HG03520 (cell line): ENCODE measurements around the gene DOCK3.
"Not testable (repeated sequence)": the region's sequence is repeated elsewhere in the genome, so short reads cannot be mapped to it uniquely, and the experiment has no call there.

Source experiments
- ATAC-seq: cut with Tn5 transposase; IDR thresholded peaks from one replicate; pipeline ENCODE4 v1.9.1; 2021; ENCODE audit warnings: mild to moderate bottlenecking, moderate library complexity; ENCODE audit not compliant: unreplicated experiment

DOCK3 gene

DNA sequence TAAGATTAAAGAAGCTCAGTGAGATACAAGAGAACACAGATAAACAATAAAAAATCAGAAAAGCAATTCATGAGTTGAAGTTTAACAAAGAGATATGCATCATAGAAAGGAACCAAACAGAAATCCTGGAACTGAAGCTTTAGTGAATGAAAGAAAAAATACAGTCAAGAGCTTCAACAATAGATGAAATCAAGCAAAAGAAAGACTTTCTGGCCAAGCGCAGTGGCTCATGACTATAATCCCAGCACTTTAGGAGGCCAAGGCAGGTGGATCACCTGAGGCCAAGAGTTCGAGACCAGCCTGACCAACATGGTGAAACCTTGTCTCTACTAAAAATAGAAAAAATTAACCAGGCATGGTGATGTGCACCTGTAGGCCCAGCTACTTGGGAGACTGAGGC lies 408.8 kb downstream of the DOCK3 start:
- no peak for ATAC-seq

DNA sequence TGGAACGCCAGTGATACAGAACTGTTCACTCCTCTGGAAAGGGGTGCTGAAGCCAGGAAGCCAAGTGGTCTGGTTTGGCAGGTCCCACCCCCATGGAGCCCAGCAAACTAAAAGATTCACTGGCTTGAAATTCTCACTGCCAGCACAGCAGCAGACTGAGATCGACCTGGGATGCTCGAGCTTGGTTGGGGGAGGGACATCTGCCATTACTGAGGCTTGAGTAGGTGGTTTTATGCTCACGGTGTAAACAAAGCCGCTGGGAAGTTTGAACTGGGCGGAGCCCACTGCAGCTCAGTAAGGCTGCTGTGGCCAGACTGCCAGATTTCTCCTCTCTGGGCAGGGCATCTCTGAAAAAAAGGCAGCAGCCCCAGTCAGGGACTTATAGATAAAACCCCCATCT lies 417.4 kb downstream of the DOCK3 start:
- not testable (repeated sequence) for ATAC-seq

DNA sequence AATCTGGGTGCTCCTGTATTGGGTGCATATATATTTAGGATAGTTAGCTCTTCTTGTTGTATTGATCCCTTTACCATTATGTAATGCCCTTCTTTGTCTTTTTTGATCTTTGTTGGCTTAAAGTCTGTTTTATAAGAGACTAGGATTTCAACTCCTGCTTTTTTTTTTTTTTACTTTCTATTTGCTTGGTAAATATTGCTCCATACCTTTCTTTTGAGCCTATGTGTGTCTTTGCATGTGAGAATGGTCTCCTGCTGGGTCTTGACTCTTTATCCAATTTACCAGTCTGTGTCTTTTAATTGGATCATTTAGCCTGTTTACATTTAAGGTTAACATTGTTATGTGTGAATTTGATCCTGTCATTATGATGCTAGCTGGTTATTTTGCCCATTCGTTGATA lies 420.1 kb downstream of the DOCK3 start:
- ATAC-seq = not testable (repeated sequence)

DNA sequence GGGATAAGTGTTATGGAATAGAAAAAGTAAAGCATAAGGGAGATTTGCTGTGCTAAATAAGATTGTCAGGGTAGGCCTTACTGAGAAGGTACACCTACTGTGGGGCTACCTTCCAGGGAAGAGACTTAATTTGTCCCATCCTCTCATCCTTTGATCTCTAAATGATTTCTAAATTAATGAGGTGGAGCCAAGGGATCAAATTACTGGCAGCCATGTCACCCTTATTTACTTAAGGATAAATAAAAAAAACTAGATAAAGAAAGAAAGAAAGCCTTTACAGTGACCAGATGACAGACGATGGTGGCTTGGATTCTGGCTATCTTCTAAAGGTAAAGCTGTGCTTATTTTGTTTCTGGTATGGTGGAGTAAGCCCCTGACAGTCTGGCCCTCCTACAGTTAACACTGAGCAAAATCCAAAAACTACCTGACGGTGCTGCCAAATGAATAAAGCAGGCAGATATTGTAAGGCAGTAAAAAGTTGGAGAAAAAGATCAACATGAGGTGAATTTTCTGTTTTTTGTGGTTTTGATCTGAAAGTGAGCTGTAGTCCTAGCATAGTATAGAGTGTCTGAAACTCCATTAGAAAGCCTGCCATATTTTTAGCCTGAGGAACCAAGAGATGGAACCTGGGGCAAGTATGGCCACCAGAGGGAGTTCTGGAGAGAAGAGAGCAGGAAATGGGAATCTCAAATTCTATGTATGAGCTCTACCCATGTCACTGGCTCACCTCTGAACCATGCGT lies 425.2 kb downstream of the DOCK3 start:
- ATAC-seq = no peak

DNA sequence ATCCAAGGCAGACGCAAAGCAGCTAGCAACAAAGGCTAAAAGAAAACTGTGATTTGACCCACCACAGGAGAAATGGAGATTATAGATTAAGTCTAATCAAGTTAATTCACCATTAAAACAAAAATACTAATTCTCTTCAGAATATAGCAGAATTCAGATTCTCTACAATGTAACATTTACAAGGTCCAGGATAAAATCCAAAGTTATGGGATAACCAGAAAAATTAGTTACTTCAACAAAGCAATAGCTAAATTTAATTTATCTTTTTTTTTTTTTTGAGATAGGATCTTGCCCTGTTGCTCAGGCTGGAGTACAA lies 425.8 kb downstream of the DOCK3 start:
- ATAC-seq = no peak

DNA sequence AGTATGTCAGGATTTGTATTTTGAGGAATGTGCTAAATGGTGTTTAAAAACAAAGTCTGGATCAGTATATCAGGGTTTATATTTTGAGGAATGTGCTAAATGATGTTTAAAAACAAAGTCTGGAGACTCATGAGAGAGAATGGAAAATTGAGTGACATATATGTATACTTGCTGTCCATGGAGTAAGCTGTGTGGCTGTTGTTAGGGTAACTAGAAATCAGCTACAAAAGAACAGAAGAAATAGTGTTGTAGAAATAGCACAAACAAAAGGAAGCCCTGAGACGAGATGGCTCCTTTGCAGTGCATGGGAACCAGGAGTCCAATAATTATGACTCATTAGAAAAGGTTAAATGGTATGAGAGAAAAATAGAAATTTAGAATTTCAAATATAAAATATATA lies 427.7 kb downstream of the DOCK3 start:
- no peak for ATAC-seq

DNA sequence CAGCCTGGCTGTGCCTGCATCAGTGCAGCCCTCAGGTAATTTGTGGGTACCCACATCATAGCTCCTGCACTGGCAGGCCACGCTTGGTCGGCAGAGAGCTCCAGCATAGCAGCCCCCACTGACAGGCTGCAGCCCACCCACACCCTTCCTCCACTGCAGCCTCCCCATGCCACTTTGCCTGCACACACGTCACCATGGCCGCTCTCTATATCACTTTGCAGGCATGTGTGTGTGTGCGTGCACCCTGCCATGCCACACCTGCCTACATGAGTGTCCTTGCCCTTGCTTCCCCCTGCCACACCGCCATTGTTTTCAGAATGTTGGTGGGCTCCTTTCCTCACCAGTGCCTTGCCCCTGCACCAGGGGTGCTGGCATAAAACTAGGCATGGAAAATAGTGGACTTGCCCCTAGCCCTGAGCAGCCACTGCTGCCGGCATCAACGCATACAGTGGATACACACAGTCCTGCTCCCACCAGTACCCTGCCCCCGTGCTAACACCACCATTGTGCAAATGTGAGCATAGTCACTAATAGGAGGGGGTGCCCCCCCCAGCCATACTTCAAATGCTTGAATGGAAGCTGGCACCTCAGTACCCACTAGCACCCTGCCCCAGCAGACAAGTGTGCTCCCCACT lies 431.6 kb downstream of the DOCK3 start:
- no peak for ATAC-seq

DNA sequence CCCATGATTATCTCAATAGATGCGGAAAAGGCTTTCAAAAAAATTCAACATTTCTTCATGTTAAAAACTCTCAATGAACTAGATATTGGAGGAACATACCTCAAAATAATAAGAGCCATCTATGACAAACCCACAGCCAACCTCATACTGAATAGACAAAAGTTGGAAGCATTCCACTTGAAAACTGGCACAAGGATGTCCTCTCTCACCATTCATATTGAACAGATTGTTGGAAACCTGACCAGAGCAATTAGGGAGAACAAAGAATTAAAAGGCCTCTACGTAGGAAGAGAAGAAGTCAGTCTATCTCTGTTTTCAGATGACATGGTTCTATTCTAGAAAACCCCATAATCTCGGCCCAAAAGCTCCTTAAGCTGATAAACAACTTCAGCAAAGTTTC lies 435.9 kb downstream of the DOCK3 start:
- no peak for ATAC-seq

DNA sequence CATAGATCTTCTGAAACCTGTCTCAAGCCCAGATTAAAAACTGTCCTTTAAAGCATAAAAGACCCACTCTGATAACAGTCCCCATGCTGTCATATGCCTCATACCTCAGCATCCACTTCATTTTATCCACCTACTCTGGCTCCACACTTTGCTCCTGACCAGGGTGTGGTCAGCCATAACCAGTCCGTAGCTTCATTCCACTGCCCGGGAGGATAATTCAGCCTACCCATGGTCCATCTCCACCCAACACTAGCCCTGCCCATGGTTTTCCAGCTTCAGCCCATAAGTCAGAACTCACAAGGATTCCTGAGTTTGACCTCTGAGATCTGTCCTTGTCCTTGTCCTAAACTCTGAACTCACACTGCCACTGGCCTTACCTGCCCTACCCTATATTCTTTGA lies 448.2 kb downstream of the DOCK3 start:
- ATAC-seq = no peak

DNA sequence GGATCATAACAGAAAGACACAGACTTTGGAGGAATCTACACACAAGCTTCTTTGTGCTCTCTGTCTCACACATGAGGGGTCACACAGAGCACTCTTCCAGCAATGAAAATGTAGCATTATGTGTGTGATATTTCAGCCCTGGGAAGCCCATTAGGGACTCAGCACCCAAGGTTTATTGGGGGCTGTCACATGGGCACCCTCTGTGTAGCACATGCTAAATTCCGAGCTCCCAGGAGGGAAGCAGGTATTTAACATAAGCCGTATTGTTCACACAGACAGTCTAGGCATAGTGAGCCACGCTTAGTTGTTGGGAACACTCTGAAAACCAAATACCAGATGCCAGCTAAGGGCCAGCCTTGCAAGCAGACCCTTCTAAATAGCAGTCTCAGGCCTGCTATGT lies 448.8 kb downstream of the DOCK3 start:
- ATAC-seq = no peak

DNA sequence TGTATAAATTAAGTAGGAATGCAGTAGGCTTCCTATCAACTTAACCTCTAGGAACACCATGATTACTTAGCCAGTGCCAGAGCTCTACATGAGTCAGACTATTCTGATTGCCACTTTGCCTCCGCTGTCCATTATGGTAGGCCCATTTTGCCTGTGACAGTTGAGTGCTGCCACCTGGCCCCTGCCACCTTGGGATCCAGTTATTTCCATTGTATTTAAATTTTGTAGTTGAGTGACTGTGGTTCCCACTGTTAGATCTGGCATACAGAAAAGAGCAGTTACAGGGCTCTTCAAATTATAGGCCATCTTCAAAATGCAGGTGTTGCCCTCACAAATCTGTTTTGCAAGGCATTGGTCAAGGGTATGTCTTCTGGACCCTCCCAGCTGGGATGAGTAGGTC lies 456.9 kb downstream of the DOCK3 start:
- ATAC-seq = not testable (repeated sequence)

DNA sequence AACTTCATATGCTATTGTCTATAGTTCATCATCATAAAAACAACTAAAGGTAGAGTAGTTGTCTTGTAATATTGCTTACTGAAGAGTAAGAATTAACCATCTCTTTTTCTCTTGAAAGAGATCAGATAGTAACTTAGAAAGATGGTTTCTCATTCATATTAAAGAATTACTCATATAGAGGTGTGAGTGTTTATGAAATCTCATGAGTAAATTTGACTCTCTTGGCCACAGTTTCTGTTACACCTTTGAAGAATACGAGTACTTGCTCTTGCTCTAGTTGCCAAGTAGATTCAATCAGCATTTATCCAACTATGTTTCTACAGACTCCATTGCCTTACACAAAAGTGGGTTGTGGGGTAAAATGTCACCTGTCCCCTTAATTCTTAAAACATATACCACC lies 463.0 kb downstream of the DOCK3 start:
- ATAC-seq = no peak

DNA sequence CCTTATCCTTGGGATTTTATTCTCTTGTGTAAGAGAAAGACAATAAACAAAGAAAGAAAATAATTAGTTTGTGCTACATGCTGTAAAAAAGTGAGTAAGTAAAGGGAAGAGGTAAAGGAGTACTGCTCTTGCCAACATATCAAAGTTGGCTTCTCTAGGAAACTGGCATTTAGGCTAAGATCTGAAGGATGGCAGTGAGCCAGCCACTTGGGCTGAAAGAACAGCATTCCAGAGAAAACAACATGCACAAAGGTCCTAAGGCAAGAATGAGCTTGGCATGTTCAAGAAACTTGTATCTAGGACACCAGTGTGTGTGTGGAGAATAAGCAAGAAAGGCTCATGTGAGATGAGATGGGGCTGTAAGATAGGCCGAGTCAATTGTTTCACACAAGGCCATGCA lies 464.9 kb downstream of the DOCK3 start:
- no peak for ATAC-seq

DNA sequence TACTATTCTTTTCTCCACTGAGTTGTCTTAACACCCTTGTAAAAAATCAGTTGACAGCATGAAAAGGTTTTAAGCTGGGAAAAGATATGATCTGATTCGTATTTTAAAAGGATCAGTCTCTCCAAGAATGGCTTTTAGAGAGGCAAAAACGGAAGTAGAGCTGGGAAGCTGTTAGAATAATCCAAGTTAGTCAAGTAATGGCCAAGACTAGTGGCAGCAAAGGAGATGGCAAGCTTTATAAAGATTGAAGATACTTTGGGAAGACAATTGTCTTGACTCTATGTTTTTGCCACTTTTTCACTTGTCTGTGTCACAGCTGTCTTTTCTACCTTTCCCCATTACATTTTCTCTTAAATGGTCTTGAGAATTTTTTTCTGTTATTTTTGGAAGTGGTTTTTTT lies 466.8 kb downstream of the DOCK3 start:
- ATAC-seq = no peak

DNA sequence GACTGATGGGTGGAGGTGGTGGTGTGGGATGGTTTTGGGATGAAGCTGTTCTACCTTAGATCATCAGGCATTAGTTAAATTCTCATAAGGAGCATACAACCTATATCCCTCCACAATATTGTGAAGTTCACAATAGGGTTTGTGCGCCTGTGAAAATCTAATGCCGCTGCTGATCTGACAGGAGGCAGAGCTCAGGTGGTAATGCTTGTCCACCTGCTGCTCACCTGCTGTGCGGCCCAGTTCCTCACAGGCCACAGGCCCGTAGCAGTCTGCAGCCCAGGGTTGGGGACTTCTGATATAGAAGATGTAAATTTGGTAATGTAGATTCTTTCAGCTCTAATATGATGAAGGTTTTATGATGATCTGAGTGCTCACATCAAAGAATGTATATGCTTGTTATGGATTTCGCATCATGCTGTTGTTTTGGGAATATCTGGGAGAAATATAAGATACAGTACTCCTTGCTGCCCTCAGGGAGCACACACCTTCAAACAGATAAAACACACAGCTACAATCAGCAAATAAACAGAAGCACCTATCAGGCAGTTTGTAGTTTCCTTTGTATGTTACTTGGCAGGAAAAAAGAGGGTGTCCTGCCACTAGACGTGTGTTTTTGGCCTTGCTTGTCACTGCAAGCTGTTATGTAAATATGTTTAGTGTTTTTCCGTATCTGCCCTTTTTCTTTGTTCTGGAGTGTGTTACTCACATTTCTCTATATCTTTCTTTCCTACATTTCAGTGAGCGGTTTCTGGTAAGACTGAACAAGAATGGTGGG lies 471.3 kb downstream of the DOCK3 start:
- ATAC-seq = no peak

DNA sequence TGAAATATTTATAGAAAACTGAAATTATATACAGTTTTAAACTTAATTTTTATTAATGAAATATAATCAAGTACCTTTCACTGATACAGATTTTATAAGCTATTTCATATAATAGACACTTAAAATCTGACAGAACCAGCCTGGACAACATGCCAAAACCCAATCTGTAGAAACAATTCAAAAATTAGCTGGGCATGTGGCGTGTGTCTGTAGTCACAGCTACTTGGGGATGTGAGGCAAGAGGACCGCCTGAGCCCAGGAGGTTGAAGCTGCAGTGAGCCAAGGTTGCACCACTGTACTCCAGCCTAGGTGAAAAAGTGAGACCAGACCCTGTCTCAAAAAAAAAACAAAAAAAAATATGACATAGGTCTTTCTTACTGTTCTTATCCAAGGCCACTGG lies 472.1 kb downstream of the DOCK3 start:
- ATAC-seq = no peak

DNA sequence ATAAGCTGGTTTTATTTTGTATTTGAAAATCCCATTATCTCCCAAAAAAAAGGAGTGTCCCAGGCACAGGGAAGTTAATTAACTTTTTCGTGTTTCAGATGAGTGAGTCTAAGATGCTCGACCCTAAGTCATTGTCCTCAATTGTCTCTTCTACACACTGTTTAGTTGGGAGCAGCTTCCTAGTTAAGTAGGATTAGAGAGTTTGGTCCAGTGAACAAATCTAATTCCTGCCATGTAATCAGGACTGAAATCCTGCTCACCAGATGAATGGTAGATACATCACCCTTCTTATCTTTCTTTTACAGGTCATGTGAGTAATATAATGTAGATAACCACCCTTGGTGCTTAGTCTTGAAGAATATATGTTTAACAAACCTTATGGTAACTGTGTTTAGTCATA lies 481.4 kb downstream of the DOCK3 start:
- no peak for ATAC-seq

DNA sequence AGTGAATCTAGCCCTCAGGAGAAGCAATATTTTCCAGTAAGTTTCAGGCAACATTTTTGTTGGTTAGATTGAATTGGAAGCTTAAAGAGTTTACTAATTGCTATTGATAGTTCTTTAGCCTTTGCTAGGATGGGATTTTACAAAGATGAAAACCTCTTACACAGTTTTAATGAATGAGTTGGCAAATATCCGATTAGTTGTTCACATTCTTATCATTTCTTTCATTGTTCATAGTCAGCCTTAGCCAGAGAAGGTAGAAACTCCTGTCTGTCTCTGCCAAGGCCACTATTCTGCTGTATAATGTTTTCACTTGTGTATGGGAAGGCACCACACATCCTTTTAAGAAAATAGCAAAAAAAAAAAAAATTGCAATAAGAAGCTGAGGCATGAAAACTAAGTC lies 488.3 kb downstream of the DOCK3 start:
- no peak for ATAC-seq

DNA sequence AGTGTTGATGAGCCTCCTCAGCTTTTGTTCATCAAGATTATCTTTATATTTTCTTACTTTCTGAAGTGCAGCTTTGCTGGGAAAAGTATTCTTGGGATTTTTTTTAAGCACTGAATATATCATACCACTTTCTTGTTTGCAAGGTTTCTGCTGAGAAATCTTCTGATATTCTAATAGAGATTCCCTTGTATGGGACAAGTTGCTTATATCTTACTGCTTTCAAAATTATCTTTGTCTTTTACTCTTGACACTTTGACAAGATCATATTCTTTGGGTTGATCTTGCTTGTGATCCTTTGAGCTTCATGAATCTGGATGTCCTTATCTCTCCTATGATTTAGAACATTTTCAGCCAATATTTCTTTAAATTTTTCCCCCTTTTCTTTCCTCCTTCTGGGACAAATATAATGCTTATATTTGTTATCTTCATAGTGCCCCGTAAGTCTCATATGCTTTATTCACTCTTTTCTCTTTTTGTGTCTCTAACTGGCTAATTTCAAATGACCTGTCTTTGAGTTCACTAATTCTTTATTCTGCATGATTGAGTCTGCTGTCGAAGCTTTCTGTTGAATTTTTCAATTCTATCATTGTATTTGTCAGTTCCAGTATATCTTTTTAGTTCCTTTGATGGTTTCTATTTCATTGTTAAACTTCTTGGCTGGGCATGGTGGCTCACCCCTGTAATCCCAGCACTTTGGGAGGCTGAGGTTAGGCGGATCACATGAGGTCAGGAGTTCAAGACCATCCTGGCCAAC lies 499.0 kb downstream of the DOCK3 start:
- ATAC-seq = no peak

DNA sequence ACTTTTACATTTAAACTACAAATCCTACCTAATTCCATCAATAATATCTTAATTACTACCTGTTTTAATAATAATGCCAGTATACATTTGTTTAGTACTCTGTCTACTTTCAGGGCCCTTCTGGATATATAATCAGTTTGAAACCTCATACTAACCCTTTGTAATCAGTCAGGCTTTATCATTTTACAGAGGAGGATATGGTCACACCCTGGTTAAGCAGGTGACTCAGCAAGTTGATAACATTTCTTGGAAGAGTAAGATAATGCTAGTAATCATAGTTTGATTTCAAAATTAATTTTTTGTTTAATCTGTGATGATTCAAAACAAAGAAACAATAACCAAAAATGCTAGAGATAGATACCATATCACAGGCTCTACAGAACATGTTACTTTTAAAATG lies 502.2 kb downstream of the DOCK3 start:
- ATAC-seq = no peak

DNA sequence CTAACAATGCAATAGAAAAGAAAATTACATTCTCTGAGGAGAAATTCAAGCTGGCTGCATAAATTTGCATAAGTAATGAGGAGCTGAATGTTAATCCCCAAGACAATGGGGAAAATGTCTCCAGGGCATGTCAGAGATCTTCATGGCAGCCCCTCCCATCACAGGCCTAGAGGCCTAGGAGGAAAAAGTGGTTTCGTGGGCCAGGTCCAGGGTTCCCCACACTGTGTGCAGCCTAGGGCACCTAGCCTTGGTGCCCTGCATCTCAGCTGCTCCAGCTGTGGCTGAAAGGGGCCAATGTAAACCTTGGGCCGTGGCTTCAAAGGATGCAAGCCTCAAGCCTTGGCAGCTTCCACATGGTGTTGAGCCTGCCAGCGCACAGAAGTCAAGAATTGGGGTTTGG lies 511.7 kb downstream of the DOCK3 start:
- not testable (repeated sequence) for ATAC-seq

DNA sequence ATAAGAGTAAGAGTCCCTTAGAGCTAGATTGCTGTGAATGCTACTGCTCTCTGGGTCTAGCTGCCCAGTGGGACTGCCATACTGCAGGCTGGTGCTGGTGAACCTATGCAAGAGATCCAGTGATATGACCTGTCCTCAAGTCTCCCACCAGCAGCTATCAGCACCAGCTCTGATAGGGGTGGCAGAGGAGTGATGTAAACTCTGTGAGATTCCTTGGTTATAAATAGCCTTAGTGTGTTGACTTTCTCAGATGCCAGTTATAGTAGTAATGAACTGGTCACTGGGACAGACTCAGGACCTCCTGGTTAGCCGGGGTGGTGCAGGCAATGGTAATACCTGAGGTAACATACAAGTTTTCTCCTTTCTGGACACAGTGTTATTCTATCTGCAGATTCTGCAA lies 515.5 kb downstream of the DOCK3 start:
- ATAC-seq = no peak
